ENCODE data around the gene CACTIN. TPM values are rescaled to one million over a fixed set of nuclear protein-coding genes. Genes with fewer than 3 reads are reported as not detected.
"Not testable (repeated sequence)": the region's sequence is repeated elsewhere in the genome, so short reads cannot be mapped to it uniquely, and the experiment has no call there.

CACTIN gene
- total RNA-seq, 1 experiment from 2014 or later: 19.8 TPM

DNA sequence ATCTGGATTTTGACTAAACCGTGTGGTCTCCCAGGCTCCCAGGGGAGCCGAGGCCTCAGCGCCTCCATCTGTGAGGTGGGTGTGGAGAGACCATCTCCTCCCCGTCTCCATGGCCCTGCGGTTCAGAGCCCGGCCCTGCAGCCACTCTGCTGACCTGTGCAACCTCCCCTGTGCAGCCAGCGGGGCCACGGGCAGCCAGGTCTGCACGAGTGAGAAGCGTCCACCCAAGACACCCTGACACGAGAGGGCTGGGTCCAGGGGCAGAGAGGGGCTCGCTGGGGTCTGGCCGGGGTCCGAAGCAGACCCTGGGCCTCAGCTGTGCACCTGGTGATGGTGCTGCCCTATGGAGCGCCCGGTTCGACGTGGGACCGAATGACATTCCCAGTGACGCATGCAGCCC is 10.4 kb upstream of the CACTIN start:
- DNase-seq (ENCODE audit: low read depth): no peak
- in situ Hi-C loops (cut with HindIII; ENCODE audit: low pct_unique_long_range_greater_than_20kb, low sequenced_read_pairs): no loop called here

DNA sequence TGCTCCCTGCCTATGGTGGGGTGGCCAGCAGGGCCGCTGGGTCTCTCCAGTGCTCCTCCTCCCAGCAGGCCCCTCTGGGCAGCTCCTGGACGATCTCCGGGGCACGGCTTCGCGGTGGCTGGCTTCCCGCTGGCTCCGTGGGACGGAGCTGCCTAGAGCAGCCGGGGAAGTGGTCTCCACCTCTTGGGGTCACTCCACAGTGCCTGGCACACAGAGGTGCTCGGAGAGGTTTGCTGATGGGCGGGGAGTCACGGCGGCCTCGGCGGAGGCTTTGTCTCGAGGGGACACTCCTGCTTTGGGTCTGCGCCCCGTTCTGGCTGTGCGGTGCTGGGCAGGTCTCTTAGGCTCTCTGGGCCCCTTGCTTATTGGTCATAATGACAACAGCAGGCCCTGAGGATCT is 9.9 kb upstream of the CACTIN start:
- no peak for DNase-seq (ENCODE audit: low read depth)
- in situ Hi-C loops (cut with HindIII; ENCODE audit: low pct_unique_long_range_greater_than_20kb, low sequenced_read_pairs): no loop called here

DNA sequence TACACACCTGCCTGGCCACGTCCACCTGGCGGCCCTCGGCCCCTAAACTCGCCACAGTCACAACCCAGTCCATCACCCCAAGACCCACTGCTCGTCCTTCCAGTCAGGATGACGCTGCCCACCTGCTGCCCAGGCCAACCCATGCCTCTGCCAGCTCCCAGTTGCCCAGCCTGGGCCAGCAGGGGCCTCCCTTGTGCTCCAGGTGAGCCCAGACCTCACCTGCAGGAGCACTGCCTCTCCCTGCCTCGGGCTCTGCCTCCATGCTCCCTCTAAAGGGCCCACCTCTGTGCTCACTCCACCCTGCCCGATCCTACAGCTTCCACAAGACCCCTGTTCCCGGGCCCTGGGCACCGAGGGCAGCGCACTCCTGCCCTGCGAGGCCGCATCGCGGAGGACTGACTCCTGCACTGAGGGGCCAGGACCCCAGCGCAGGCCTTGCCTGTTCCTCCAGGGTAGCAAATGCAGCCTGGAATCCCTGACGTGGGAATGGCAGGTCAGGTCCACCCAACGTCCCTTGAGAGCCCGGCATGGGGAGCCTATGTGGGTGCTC is 8.0 kb upstream of the CACTIN start:
- in situ Hi-C loops (cut with HindIII; ENCODE audit: low pct_unique_long_range_greater_than_20kb, low sequenced_read_pairs): no loop called here
- DNase-seq (ENCODE audit: low read depth): no peak

DNA sequence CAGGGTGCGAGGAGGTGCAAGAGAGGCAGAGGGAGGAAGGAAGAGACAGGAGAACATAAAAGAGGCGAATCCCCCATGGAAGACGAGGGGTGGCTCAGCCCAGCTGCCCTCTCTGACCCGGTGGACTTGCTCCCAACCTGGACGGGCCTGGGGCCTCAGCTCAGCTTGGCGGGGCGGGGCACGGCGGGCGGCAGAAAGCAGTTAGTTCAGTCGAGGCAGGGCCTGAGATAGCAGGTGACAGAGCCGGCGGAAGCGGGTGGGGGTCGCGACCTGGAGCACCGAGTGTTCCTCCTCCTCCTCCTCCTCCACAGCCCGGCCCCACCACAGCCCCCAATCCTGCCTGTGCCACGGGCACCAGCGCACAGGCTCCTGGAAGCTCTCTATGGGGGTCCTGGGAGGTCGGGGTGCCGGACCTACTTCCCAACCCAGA is 7.0 kb upstream of the CACTIN start:
- DNase-seq (ENCODE audit: low read depth): no peak

GRCh38 chr19:3632739-3633558 is 6.4 kb upstream of the CACTIN start:
- in situ Hi-C loops (cut with HindIII; ENCODE audit: low pct_unique_long_range_greater_than_20kb, low sequenced_read_pairs): no loop called here
- DNase-seq (ENCODE audit: low read depth): no peak

More for the DNA sequence above, 7.0 kb upstream of the CACTIN start:
- in situ Hi-C loops (cut with HindIII; ENCODE audit: low pct_unique_long_range_greater_than_20kb, low sequenced_read_pairs): no loop called here

DNA sequence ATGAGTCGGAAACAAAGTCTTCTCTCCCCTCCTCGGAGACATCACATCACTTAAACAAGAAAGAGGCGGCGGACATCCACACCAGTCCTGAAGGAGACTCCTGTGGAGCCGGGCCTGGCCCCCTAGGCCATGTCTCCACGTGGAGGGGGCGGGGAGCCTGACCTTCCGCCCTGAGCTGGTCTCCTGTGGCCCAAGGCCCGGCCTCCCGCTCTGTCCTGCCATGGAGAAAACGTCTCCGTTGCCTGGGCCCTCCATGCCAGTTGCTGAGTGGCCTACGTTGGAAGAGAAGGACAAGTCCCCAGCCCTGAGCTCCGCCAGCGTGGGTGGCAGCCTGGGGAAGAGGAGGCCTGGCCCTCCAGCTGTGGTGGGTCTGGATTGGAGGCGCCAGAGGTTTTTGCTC is 5.5 kb upstream of the CACTIN start:
- in situ Hi-C loops (cut with HindIII; ENCODE audit: low pct_unique_long_range_greater_than_20kb, low sequenced_read_pairs): no loop called here

GRCh38 chr19:3631053-3631861 is 4.7 kb upstream of the CACTIN start:
- in situ Hi-C loops (cut with HindIII; ENCODE audit: low pct_unique_long_range_greater_than_20kb, low sequenced_read_pairs): no loop called here
- DNase-seq (ENCODE audit: low read depth): no peak

More for the DNA sequence above, 5.5 kb upstream of the CACTIN start:
- DNase-seq (ENCODE audit: low read depth): no peak

- DNase-seq (ENCODE audit: low read depth); in situ Hi-C loops (cut with HindIII; ENCODE audit: low pct_unique_long_range_greater_than_20kb, low sequenced_read_pairs): not testable (repeated sequence)
Observed at GRCh38 chr19:3628766-3629165, 2.2 kb upstream of the CACTIN start.

DNA sequence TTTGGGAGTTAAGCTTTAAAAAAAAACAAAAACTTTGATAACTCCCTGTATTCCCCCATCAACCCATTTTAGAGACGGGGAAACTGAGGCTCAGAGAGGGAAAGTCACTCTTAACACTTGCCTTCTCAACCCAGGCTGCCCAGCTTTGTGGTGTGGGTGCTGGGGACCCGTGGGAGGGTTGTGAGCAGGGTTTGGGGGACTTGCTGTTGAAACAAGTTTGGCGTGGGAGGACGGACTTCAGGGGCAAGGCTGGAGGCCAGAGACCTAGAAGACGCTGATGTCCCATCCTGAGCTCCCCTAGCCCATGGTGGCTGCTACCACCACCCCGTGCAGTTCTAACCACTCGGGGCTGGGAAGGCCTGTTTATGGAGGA is 747 bp upstream of the CACTIN start:
- in situ Hi-C loops (cut with HindIII; ENCODE audit: low pct_unique_long_range_greater_than_20kb, low sequenced_read_pairs): no loop called here
- DNase-seq (ENCODE audit: low read depth): no peak

DNA sequence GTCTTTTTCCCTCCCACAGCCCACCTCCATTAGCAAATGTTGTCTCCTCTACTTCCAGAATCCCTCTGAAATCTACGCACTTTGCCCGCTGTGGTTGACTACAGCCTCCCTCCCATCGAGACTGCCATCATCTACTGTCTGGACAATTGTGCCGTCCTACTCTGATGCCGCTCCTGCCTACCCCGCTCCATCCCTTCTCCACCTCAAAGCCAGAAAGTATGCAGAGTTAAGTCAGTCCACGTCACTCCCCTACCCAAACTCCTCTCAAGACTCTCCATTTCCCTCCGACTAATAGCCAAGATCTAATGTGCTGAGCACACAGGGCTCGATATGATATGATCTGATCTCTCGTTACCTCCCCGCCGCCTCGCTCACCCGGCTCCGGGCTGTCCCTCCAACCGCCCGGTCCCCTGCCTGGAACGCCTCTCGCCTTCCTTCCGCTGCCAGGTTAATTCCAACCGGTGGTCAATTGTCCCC is 556 bp downstream of the CACTIN start:
- no peak for DNase-seq (ENCODE audit: low read depth)
- in situ Hi-C loops (cut with HindIII; ENCODE audit: low pct_unique_long_range_greater_than_20kb, low sequenced_read_pairs): no loop called here

GRCh38 chr19:3623716-3624115 is 2.9 kb downstream of the CACTIN start:
- in situ Hi-C loops (cut with HindIII; ENCODE audit: low pct_unique_long_range_greater_than_20kb, low sequenced_read_pairs): no loop called here
- no peak for DNase-seq (ENCODE audit: low read depth)

DNA sequence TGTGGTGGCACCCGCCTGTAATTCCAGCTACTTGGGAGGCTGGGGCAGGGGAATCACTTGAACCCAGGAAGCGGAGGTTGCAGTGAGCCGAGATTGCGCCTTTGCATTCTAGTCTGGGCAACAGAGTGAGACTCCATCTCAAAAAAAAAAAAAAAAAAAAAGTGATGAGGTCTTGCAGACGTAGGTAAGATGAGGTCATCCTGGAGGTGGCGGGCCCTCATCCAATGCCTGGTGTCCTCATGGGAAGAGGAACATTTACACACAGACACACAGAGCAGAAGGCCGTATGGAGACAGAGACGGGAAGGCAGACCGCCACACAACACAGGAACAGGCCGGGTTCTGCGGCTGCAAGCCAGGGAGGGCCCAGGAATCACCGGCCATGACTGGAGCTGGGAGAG is 4.4 kb downstream of the CACTIN start:
- in situ Hi-C loops (cut with HindIII; ENCODE audit: low pct_unique_long_range_greater_than_20kb, low sequenced_read_pairs): no loop called here

DNA sequence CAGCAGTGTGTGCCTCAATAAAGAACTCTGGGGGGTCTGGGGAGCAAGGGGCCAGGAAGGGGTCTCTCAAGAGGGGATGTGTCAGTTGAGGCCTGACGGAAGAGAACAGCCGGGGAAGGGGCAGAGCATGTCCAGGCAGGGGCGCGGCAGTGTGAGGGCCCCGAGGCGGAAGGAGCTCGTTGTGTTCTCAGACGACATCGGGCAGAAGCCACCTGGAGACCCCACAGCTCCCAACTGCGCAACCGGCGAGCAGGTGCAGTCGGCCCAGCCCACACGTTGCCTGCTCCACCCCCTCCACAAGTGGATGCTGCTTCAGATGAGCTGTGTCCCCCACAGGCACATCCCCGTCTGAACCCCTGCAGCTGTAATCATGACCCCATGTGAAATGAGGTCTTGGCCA is 4.9 kb downstream of the CACTIN start:
- in situ Hi-C loops (cut with HindIII; ENCODE audit: low pct_unique_long_range_greater_than_20kb, low sequenced_read_pairs): no loop called here
- no peak for DNase-seq (ENCODE audit: low read depth)

More for the DNA sequence above, 4.4 kb downstream of the CACTIN start:
- no peak for DNase-seq (ENCODE audit: low read depth)

DNA sequence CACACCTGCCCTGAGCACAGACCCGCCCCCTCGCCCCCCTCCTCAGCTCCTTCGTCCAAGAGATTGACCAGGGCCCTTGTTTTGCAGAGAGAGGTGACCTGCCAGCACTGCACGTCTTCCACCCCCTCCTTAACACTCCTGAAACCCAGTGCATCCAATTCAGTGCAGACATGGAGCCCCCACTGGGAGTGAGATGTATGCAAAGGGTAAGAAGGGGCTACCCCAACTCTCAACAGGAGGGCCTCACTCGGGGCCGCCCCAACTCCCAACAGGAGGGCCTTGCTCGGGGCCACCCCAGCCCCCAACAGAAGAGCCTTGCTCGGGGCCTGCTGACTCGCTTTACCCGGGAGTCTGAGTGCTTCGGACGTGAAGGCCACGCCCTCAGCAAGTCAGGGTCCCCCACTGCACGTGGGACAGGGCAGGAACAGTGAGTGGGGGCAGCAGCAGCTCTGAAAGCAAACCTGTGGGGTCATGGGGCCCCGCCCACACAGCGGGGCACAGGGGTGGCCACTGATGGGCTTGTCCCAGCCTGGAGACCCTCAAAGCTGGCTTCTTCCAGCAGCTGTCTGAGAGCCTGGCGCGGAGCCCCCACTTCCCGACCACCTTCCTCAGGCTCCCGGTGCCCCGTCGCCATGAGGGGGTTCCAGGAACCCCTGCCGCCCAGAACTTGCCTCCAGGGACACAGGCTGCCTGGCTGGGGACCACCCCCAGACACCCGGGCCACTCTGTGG is 5.6 kb downstream of the CACTIN start:
- DNase-seq (ENCODE audit: low read depth): no peak
- in situ Hi-C loops (cut with HindIII; ENCODE audit: low pct_unique_long_range_greater_than_20kb, low sequenced_read_pairs): no loop called here

- no peak for DNase-seq (ENCODE audit: low read depth)
- in situ Hi-C loops (cut with HindIII; ENCODE audit: low pct_unique_long_range_greater_than_20kb, low sequenced_read_pairs): no loop called here
Observed at GRCh38 chr19:3620145-3620816, 6.3 kb downstream of the CACTIN start.

GRCh38 chr19:3619631-3620012 is 7.0 kb downstream of the CACTIN start:
- DNase-seq (ENCODE audit: low read depth): no peak
- in situ Hi-C loops (cut with HindIII; ENCODE audit: low pct_unique_long_range_greater_than_20kb, low sequenced_read_pairs): no loop called here

DNA sequence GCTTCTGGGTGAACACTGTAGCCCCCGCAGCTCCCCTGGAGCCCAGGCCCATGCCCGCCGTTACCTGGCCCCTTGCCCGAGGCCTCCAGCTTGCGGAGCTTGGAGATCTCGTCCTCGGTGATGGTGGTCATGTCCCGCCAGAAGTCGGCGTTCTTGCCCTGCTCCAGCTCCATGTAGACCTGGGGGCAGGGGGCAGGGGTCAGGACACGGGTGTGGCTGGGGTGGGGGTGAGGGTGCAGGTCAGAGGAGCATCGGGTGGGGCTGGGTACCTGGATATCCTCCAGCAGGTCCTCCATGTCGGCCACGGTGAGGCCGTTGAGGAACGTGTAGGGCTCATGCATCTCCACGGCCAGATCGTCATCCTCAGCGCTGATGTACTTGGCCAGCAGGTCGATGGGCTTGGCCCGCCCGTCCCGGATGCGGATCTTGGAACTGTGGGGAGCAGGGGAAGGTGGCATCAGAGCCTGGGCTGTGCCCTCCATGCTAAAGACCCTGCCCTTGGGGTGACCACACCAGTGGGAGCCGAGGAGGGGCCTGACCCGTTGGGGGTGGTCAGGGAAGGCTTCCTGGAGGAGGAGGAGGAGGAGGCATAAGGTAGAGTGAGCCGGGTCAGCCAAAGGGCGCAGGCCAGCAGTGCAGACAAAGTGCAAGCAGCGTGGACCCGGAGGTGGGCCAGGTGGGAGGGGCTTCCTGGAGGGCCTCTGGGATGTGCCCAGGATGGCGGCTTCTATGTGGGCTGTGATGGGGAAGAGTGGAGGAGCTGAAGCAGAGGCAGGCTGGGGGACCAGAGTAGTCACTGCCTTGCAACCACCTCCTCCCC is 7.6 kb downstream of the CACTIN start:
- DNase-seq (ENCODE audit: low read depth): no peak
- in situ Hi-C loops (cut with HindIII; ENCODE audit: low pct_unique_long_range_greater_than_20kb, low sequenced_read_pairs): no loop called here
